Measurements from ENCODE around the gene MTMR3. TPM values are rescaled to one million over a fixed set of nuclear protein-coding genes. Genes with fewer than 3 reads are reported as not detected.
"Not testable (repeated sequence)": the region's sequence is repeated elsewhere in the genome, so short reads cannot be mapped to it uniquely, and the experiment has no call there.

Gene MTMR3
- polyA plus RNA-seq, 3 donors from 2014 or later = 11.2 to 21.9 (median 11.9) TPM

- Mint-ChIP-seq H3K4me3 (no peak overlapping the region), H3K36me3 (no peaks in the 10 kb centered on the region), H3K4me1 (no peaks in the 10 kb centered on the region), H3K27me3 (ENCODE audit: low read depth in 3 of 3) (peaks cover 1 to 8% (median 2%) of the 10 kb centered on the region in 3 donors), H3K9me3 (no peaks in the 10 kb centered on the region), H3K27ac (no peak overlapping the region)
- DNase-seq = no peak
Measured at GRCh38 chr22:29855611-29856181, 27.3 kb upstream of the MTMR3 start.

- no peak for DNase-seq
- H3K9me3 Mint-ChIP-seq = no peaks in the 10 kb centered on the region
- no peak overlapping the region for H3K27ac Mint-ChIP-seq
- no peaks in the 10 kb centered on the region for H3K4me1 Mint-ChIP-seq
- no peak overlapping the region for H3K4me3 Mint-ChIP-seq
- no peaks in the 10 kb centered on the region for H3K36me3 Mint-ChIP-seq
- peaks cover 1 to 8% (median 2%) of the 10 kb centered on the region in 3 donors for H3K27me3 Mint-ChIP-seq (ENCODE audit: low read depth in 3 of 3)
Measured at GRCh38 chr22:29856496-29856895, 26.5 kb upstream of the MTMR3 start.

- H3K27ac Mint-ChIP-seq; H3K4me1 Mint-ChIP-seq; H3K36me3 Mint-ChIP-seq; DNase-seq; H3K9me3 Mint-ChIP-seq; H3K27me3 Mint-ChIP-seq (ENCODE audit: low read depth in 3 of 3); H3K4me3 Mint-ChIP-seq: not testable (repeated sequence)
Measured at GRCh38 chr22:29859030-29859429, 23.9 kb upstream of the MTMR3 start.

GRCh38 chr22:29860006-29860766 is 22.8 kb upstream of the MTMR3 start:
- DNase-seq = no peak
- Mint-ChIP-seq H3K36me3 (no peaks in the 10 kb centered on the region), H3K9me3 (no peaks in the 10 kb centered on the region), H3K4me3 (no peak overlapping the region), H3K27me3 (ENCODE audit: low read depth in 3 of 3) (peaks cover 1 to 6% (median 2%) of the 10 kb centered on the region in 3 donors), H3K4me1 (no peaks in the 10 kb centered on the region), H3K27ac (no peak overlapping the region)

GRCh38 chr22:29861672-29862297 is 21.2 kb upstream of the MTMR3 start:
- H3K36me3 Mint-ChIP-seq = no peaks in the 10 kb centered on the region
- H3K27me3 Mint-ChIP-seq (ENCODE audit: low read depth in 3 of 3) = peaks cover 0 to 1% (median 0%) of the 10 kb centered on the region in 3 donors
- H3K4me3 Mint-ChIP-seq = no peak overlapping the region
- no peak for DNase-seq
- H3K4me1 Mint-ChIP-seq = no peaks in the 10 kb centered on the region
- H3K27ac Mint-ChIP-seq = no peak overlapping the region
- no peaks in the 10 kb centered on the region for H3K9me3 Mint-ChIP-seq

GRCh38 chr22:29865572-29865971 is 17.4 kb upstream of the MTMR3 start:
- not testable (repeated sequence) for H3K4me1 Mint-ChIP-seq; H3K27ac Mint-ChIP-seq; H3K27me3 Mint-ChIP-seq (ENCODE audit: low read depth in 3 of 3); H3K36me3 Mint-ChIP-seq; H3K4me3 Mint-ChIP-seq; DNase-seq; H3K9me3 Mint-ChIP-seq

GRCh38 chr22:29867260-29867659 is 15.7 kb upstream of the MTMR3 start:
- DNase-seq = no peak
- Mint-ChIP-seq H3K4me3 (no peak overlapping the region), H3K27ac (no peak overlapping the region), H3K27me3 (ENCODE audit: low read depth in 3 of 3) (peaks cover 0 to 2% (median 0%) of the 10 kb centered on the region in 3 donors), H3K9me3 (no peaks in the 10 kb centered on the region), H3K36me3 (no peaks in the 10 kb centered on the region), H3K4me1 (no peaks in the 10 kb centered on the region)

- Mint-ChIP-seq H3K27me3 (ENCODE audit: low read depth in 3 of 3) (peaks cover 0 to 2% (median 0%) of the 10 kb centered on the region in 3 donors), H3K4me3 (no peak overlapping the region), H3K9me3 (no peaks in the 10 kb centered on the region), H3K36me3 (no peaks in the 10 kb centered on the region), H3K27ac (no peak overlapping the region), H3K4me1 (no peaks in the 10 kb centered on the region)
- DNase-seq = no peak
Measured at GRCh38 chr22:29867851-29868250, 15.1 kb upstream of the MTMR3 start.

GRCh38 chr22:29870574-29870973 is 12.4 kb upstream of the MTMR3 start:
- no peak overlapping the region for H3K27ac Mint-ChIP-seq
- no peak overlapping the region for H3K4me3 Mint-ChIP-seq
- peaks cover 0 to 6% (median 2%) of the 10 kb centered on the region in 3 donors for H3K27me3 Mint-ChIP-seq (ENCODE audit: low read depth in 3 of 3)
- DNase-seq = no peak
- no peaks in the 10 kb centered on the region for H3K36me3 Mint-ChIP-seq
- H3K9me3 Mint-ChIP-seq = no peaks in the 10 kb centered on the region
- H3K4me1 Mint-ChIP-seq = no peaks in the 10 kb centered on the region

GRCh38 chr22:29871684-29872083 is 11.3 kb upstream of the MTMR3 start:
- Mint-ChIP-seq H3K27me3 (ENCODE audit: low read depth in 3 of 3) (peaks cover 0 to 6% (median 2%) of the 10 kb centered on the region in 3 donors), H3K9me3 (no peaks in the 10 kb centered on the region), H3K4me1 (no peaks in the 10 kb centered on the region), H3K27ac (no peak overlapping the region), H3K36me3 (no peaks in the 10 kb centered on the region), H3K4me3 (no peak overlapping the region)
- no peak for DNase-seq

- peaks cover 0 to 6% (median 2%) of the 10 kb centered on the region in 3 donors for H3K27me3 Mint-ChIP-seq (ENCODE audit: low read depth in 3 of 3)
- DNase-seq = no peak
- no peaks in the 10 kb centered on the region for H3K9me3 Mint-ChIP-seq
- no peaks in the 10 kb centered on the region for H3K4me1 Mint-ChIP-seq
- H3K27ac Mint-ChIP-seq = no peak overlapping the region
- no peak overlapping the region for H3K4me3 Mint-ChIP-seq
- no peaks in the 10 kb centered on the region for H3K36me3 Mint-ChIP-seq
Measured at GRCh38 chr22:29872144-29872893, 10.7 kb upstream of the MTMR3 start.

GRCh38 chr22:29872989-29873388 is 10.0 kb upstream of the MTMR3 start:
- no peak for DNase-seq
- H3K27ac Mint-ChIP-seq = no peak overlapping the region
- H3K4me1 Mint-ChIP-seq = no peaks in the 10 kb centered on the region
- H3K36me3 Mint-ChIP-seq = no peaks in the 10 kb centered on the region
- no peaks in the 10 kb centered on the region for H3K9me3 Mint-ChIP-seq
- H3K4me3 Mint-ChIP-seq = no peak overlapping the region
- peaks cover 0 to 6% (median 2%) of the 10 kb centered on the region in 3 donors for H3K27me3 Mint-ChIP-seq (ENCODE audit: low read depth in 3 of 3)

- Mint-ChIP-seq H3K4me1 (no peaks in the 10 kb centered on the region), H3K36me3 (no peaks in the 10 kb centered on the region), H3K4me3 (no peak overlapping the region), H3K27ac (no peak overlapping the region), H3K27me3 (ENCODE audit: low read depth in 3 of 3) (peaks cover 0 to 6% (median 0%) of the 10 kb centered on the region in 3 donors), H3K9me3 (no peaks in the 10 kb centered on the region)
- DNase-seq = no peak
Measured at GRCh38 chr22:29873943-29874342, 9.0 kb upstream of the MTMR3 start.

GRCh38 chr22:29877620-29878019 is 5.4 kb upstream of the MTMR3 start:
- no peaks in the 10 kb centered on the region for H3K4me1 Mint-ChIP-seq

More at GRCh38 chr22:29877620-29878019, 5.4 kb upstream of the MTMR3 start:
- no peak overlapping the region for H3K4me3 Mint-ChIP-seq
- H3K36me3 Mint-ChIP-seq = no peaks in the 10 kb centered on the region
- H3K9me3 Mint-ChIP-seq = no peaks in the 10 kb centered on the region
- H3K27ac Mint-ChIP-seq = no peak overlapping the region
- peaks cover 0 to 9% (median 7%) of the 10 kb centered on the region in 3 donors for H3K27me3 Mint-ChIP-seq (ENCODE audit: low read depth in 3 of 3)
- no peak for DNase-seq
